ENCODE data around the gene SETD7. TPM values are rescaled to one million over a fixed set of nuclear protein-coding genes. Genes with fewer than 3 reads are reported as not detected.

The SETD7 gene
- total RNA-seq, 1 experiment from 2014 or later = 52.8 TPM

DNA sequence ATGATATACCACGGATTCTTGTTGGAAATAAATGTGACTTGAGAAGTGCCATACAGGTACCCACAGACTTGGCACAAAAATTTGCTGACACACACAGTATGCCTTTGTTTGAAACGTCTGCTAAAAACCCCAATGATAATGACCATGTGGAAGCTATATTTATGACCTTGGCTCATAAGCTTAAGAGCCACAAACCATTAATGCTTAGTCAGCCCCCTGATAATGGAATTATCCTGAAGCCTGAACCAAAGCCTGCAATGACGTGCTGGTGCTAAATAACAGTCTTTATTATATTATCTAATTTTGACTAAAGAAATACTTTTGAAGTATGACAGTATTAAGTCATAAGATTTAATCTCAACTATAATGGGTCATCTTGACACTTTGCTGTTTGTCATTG, 83.2 kb downstream of the SETD7 start:
- intact Hi-C loops (cut with micrococcal nuclease; ENCODE audit: unreplicated experiment) = no loop called here
- no TSS peak for BruUV-seq (replicated peaks)
- ChIA-PET CTCF (no interaction called here), POLR2A (ENCODE audit: low non-redundant PET) (no interaction called here)
- H3K36me3 ChIP-seq (ENCODE audit: insufficient read depth, low read length, poor library complexity, severe bottlenecking) = peaks cover 15% of the 10 kb centered on the region
- H3K27ac ChIP-seq (ENCODE audit: low read depth, low read length, poor library complexity, severe bottlenecking) = no peak overlapping the region
- no peak for DNase-seq (ENCODE audit: low spot score)
- H3K4me3 ChIP-seq (ENCODE audit: low read depth, low read length, poor library complexity, severe bottlenecking) = no peak overlapping the region
- no peaks in the 10 kb centered on the region for H3K4me1 ChIP-seq (ENCODE audit: insufficient read depth, low read length, poor library complexity, severe bottlenecking)
- no peak for TF ChIP-seq EZH2 (IDR thresholded peaks at IDR 0.05; ENCODE audit: borderline replicate concordance, low read depth, low read length, poor library complexity, severe bottlenecking)
- TF ChIP-seq, protein P1, sequence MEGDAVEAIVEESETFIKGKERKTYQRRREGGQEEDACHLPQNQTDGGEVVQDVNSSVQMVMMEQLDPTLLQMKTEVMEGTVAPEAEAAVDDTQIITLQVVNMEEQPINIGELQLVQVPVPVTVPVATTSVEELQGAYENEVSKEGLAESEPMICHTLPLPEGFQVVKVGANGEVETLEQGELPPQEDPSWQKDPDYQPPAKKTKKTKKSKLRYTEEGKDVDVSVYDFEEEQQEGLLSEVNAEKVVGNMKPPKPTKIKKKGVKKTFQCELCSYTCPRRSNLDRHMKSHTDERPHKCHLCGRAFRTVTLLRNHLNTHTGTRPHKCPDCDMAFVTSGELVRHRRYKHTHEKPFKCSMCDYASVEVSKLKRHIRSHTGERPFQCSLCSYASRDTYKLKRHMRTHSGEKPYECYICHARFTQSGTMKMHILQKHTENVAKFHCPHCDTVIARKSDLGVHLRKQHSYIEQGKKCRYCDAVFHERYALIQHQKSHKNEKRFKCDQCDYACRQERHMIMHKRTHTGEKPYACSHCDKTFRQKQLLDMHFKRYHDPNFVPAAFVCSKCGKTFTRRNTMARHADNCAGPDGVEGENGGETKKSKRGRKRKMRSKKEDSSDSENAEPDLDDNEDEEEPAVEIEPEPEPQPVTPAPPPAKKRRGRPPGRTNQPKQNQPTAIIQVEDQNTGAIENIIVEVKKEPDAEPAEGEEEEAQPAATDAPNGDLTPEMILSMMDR (conservative IDR thresholded peaks at IDR 0.05; ENCODE audit: low read depth, low read length) = no peak
- H3K9me3 ChIP-seq (ENCODE audit: low read depth, low read length, poor library complexity, severe bottlenecking) = peaks cover 6% of the 10 kb centered on the region
- H3K27me3 ChIP-seq (replicated peaks; ENCODE audit: insufficient read depth, low read depth, low read length, poor library complexity) = no peaks in the 10 kb centered on the region

DNA sequence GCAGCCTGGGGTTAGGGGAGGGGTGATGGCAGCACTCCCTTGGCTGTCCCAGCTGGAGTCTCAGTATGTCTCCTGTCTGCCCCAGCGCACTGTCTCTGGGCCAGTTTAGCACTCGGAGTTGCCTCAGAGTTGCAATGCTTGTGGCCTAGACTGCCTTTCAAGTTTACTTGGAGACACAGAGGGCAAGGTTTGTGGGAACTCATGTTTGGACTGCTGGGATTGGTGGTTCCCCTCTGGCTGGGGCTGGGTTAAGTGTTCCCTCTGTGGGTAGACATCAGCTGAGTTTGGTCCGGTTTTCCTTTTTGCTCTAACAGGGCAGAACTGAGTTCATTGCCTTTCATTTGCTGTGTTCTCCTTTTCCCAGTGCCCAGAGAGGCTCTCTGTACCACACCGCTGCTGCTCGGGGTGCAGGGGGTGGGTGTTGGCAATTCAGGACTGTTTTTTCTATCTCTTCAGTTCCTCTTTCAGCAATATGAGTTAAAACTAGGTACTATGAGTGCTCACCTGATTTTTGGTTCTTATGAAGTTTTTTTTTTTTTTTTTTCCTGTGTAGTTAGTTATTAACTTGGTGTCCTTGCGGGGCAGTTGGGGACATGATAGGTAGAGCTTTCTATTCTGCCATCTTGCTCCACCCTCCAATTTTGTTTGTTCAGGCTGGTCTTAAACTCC, 84.9 kb downstream of the SETD7 start:
- ChIA-PET CTCF (no interaction called here), POLR2A (ENCODE audit: low non-redundant PET) (no interaction called here)
- intact Hi-C loops (cut with micrococcal nuclease; ENCODE audit: unreplicated experiment) = no loop called here
- BruUV-seq (replicated peaks) = no TSS peak
- DNase-seq (ENCODE audit: low spot score) = no peak
- Histone ChIP-seq H3K4me3 (ENCODE audit: low read depth, low read length, poor library complexity, severe bottlenecking) (no peak overlapping the region), H3K27ac (ENCODE audit: low read depth, low read length, poor library complexity, severe bottlenecking) (no peak overlapping the region), H3K4me1 (ENCODE audit: insufficient read depth, low read length, poor library complexity, severe bottlenecking) (no peaks in the 10 kb centered on the region), H3K27me3 (replicated peaks; ENCODE audit: insufficient read depth, low read depth, low read length, poor library complexity) (no peaks in the 10 kb centered on the region), H3K36me3 (ENCODE audit: insufficient read depth, low read length, poor library complexity, severe bottlenecking) (peaks cover 15% of the 10 kb centered on the region), H3K9me3 (ENCODE audit: low read depth, low read length, poor library complexity, severe bottlenecking) (peaks cover 6% of the 10 kb centered on the region)
- TF ChIP-seq, protein P1 (conservative IDR thresholded peaks at IDR 0.05; ENCODE audit: low read depth, low read length) = no peak
- TF ChIP-seq EZH2 (IDR thresholded peaks at IDR 0.05; ENCODE audit: borderline replicate concordance, low read depth, low read length, poor library complexity, severe bottlenecking) = no peak

DNA sequence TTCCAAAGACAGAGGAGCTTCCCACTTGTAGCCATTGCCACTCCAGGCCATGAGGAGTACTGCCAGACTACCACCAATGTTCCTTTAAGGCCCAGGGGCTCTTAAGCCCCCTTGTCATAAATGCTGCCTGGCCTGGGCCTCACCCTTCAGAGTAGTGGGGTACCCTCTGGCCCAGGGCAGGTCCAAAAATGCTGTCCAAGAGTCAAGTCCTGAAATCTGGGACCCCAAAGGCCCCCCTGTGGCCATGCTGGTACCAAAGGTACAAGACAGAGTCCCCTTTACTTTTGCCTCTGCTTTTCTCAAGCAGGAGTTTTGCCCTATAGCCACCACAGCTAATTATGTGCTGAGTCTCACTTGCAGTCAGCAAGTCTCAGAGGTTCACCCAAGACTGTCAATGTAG, 85.7 kb downstream of the SETD7 start:
- peaks cover 15% of the 10 kb centered on the region for H3K36me3 ChIP-seq (ENCODE audit: insufficient read depth, low read length, poor library complexity, severe bottlenecking)
- DNase-seq (ENCODE audit: low spot score) = no peak
- H3K4me3 ChIP-seq (ENCODE audit: low read depth, low read length, poor library complexity, severe bottlenecking) = no peak overlapping the region
- H3K27me3 ChIP-seq (replicated peaks; ENCODE audit: insufficient read depth, low read depth, low read length, poor library complexity) = no peaks in the 10 kb centered on the region
- CTCF ChIA-PET = no interaction called here
- intact Hi-C loops (cut with micrococcal nuclease; ENCODE audit: unreplicated experiment) = no loop called here
- no TSS peak for BruUV-seq (replicated peaks)
- H3K4me1 ChIP-seq (ENCODE audit: insufficient read depth, low read length, poor library complexity, severe bottlenecking) = no peaks in the 10 kb centered on the region
- POLR2A ChIA-PET (ENCODE audit: low non-redundant PET) = no interaction called here
- TF ChIP-seq EZH2 (IDR thresholded peaks at IDR 0.05; ENCODE audit: borderline replicate concordance, low read depth, low read length, poor library complexity, severe bottlenecking) = no peak
- TF ChIP-seq, protein P1 (conservative IDR thresholded peaks at IDR 0.05; ENCODE audit: low read depth, low read length) = no peak
- peaks cover 6% of the 10 kb centered on the region for H3K9me3 ChIP-seq (ENCODE audit: low read depth, low read length, poor library complexity, severe bottlenecking)
- no peak overlapping the region for H3K27ac ChIP-seq (ENCODE audit: low read depth, low read length, poor library complexity, severe bottlenecking)

Data from A673 (cell line).